ENCODE data around the gene EXOC6B. TPM values are rescaled to one million over a fixed set of nuclear protein-coding genes. Genes with fewer than 3 reads are reported as not detected.
A peak's percentile ranks its signal among the peaks of the same experiment; 100 is the strongest.

EXOC6B gene
- total and polyA plus RNA-seq, 11 donors, result 18.4 to 192 (median 143) TPM

DNA sequence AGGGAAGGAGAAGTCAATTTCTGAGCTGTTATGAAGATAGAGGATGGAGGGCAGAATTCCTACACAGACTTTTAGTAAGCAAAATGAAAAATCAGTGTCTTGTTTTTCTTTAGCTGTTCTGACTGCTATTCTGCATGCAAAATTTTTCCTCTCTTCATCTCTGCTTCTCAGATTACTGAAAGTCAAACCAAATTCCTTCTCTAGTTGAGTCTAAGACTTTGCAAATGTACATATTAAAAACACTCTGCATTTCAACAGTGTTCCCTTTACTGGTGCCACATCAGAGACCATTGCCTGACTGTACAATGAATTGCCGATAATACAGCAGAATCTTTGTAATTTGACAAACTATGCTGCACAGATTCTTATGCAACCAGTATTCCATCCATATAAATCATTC, 198.8 kb downstream of the EXOC6B start:
- no peaks in the 10 kb centered on the region for H3K36me3 ChIP-seq
- TF ChIP-seq, protein P1, sequence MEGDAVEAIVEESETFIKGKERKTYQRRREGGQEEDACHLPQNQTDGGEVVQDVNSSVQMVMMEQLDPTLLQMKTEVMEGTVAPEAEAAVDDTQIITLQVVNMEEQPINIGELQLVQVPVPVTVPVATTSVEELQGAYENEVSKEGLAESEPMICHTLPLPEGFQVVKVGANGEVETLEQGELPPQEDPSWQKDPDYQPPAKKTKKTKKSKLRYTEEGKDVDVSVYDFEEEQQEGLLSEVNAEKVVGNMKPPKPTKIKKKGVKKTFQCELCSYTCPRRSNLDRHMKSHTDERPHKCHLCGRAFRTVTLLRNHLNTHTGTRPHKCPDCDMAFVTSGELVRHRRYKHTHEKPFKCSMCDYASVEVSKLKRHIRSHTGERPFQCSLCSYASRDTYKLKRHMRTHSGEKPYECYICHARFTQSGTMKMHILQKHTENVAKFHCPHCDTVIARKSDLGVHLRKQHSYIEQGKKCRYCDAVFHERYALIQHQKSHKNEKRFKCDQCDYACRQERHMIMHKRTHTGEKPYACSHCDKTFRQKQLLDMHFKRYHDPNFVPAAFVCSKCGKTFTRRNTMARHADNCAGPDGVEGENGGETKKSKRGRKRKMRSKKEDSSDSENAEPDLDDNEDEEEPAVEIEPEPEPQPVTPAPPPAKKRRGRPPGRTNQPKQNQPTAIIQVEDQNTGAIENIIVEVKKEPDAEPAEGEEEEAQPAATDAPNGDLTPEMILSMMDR (IDR thresholded peaks at IDR 0.05), result no peak
- TF ChIP-seq POLR2A (IDR thresholded peaks at IDR 0.05), result no peak
- WGBS, 4 donors, result 96 to 98% (median 97%) methylated on average over 1 of the region's 1 CpG
- peaks cover 0 to 49% (median 14%) of the 10 kb centered on the region in 12 donors for H3K4me1 ChIP-seq
- no peaks in the 10 kb centered on the region for H3K9me3 ChIP-seq
- no peaks in the 10 kb centered on the region for H3K27me3 ChIP-seq
- H3K4me3 ChIP-seq, result no peak overlapping the region
- intact Hi-C loops (cut with DNase I), result no loop called here
- ATAC-seq, result no peak
- H3K27ac ChIP-seq, result no peak overlapping the region
- DNase-seq, result no peak

- Histone ChIP-seq H3K4me1 (peaks cover 0 to 47% (median 12%) of the 10 kb centered on the region in 12 donors), H3K36me3 (no peaks in the 10 kb centered on the region), H3K9me3 (no peaks in the 10 kb centered on the region), H3K4me3 (no peak overlapping the region), H3K27ac (no peak overlapping the region), H3K27me3 (no peaks in the 10 kb centered on the region)
- intact Hi-C loops (cut with DNase I), result no loop called here
- DNase-seq (no peak), ATAC-seq (no peak)
- TF ChIP-seq POLR2A (IDR thresholded peaks at IDR 0.05), result no peak
- TF ChIP-seq, protein P1 (IDR thresholded peaks at IDR 0.05), result no peak
- WGBS, 4 donors, result 22 to 39% (median 36%) methylated on average over 1 of the region's 1 CpG
Measured at GRCh38 chr2:72625366-72625765, 200.5 kb downstream of the EXOC6B start.

DNA sequence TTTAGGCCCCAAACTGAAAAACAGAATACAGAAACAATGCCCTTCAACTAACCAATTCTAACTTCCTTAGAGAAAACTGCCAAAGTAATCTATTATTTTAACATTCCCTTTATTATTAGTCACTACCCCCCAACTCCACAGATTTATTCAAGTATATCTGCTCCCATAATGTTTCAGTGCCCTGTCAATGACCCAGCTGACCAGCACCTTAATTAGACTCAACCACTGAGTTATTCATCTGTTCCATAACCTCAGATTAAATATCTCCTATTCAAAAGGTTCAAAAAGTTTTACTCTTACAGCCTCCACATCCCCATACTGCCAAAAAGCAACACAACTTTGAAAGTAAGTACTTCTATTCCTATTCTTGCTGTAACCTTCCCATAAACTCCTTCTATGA, 202.4 kb downstream of the EXOC6B start:
- H3K4me1 ChIP-seq, result peaks cover 0 to 33% (median 2%) of the 10 kb centered on the region in 12 donors
- no peak overlapping the region for H3K27ac ChIP-seq
- DNase-seq (no peak), ATAC-seq (no peak)
- no peaks in the 10 kb centered on the region for H3K27me3 ChIP-seq
- H3K9me3 ChIP-seq, result no peaks in the 10 kb centered on the region
- no peak overlapping the region for H3K4me3 ChIP-seq
- TF ChIP-seq, protein P1 (IDR thresholded peaks at IDR 0.05), result no peak
- no peak for TF ChIP-seq POLR2A (IDR thresholded peaks at IDR 0.05)
- intact Hi-C loops (cut with DNase I), result no loop called here
- no peaks in the 10 kb centered on the region for H3K36me3 ChIP-seq

- intact Hi-C loops (cut with DNase I), result no loop called here
- peaks cover 0 to 12% (median 0%) of the 10 kb centered on the region in 12 donors for H3K9me3 ChIP-seq
- peaks cover 0 to 13% (median 0%) of the 10 kb centered on the region in 12 donors for H3K4me1 ChIP-seq
- 63 to 86% (median 72%) methylated on average over 3 of the region's 3 CpGs for WGBS, 4 donors
- TF ChIP-seq, protein P1 (IDR thresholded peaks at IDR 0.05), result no peak
- TF ChIP-seq POLR2A (IDR thresholded peaks at IDR 0.05), result no peak
- peak in 1 of 5 donors; percentile 31 for DNase-seq
- H3K36me3 ChIP-seq, result peaks cover 0 to 5% (median 0%) of the 10 kb centered on the region in 9 donors
- H3K4me3 ChIP-seq, result no peak overlapping the region
- no peaks in the 10 kb centered on the region for H3K27me3 ChIP-seq
- ATAC-seq, result peak in 3 of 4 donors; percentile 22 to 53 (median 26)
- H3K27ac ChIP-seq, result no peak overlapping the region
Measured at GRCh38 chr2:72619626-72620025, 206.2 kb downstream of the EXOC6B start.

Data from heart left ventricle (tissue), 16 donors.